Upper lobe of left lung (tissue), 6 donors: Measurements from ENCODE around the gene TMEM97. TPM values are rescaled to one million over a fixed set of nuclear protein-coding genes. Genes with fewer than 3 reads are reported as not detected.
"Not testable (repeated sequence)": the region's sequence is repeated elsewhere in the genome, so short reads cannot be mapped to it uniquely, and the experiment has no call there.

Experiments used
- ATAC-seq, 2 donors: fragments of 200-7000 bp; cut with Tn5 transposase; one replicate each; pipeline ENCODE4 v1.9.1; 2022; ENCODE audit warnings: mild to moderate bottlenecking in 2 of 2, moderate library complexity in 2 of 2; ENCODE audit not compliant: low FRiP score in 2 of 2
- DNase-seq, 2 donors: peaks; one replicate each; pipeline ENCODE4 v3.0.0-alpha.2; 2019 to 2020
- H3K27ac ChIP-seq, 4 donors: fragments of 200-600 bp; sonication (generic); one replicate each; pipeline ENCODE4 v1.5.1; 2016 to 2019
- H3K27me3 ChIP-seq, 4 donors: fragments of 200-600 bp; sonication (generic); one replicate each; pipeline ENCODE4 v1.5.1; 2017 to 2019
- H3K36me3 ChIP-seq, 4 donors: fragments of 200-600 bp; sonication (generic); one replicate each; pipeline ENCODE4 v1.5.1; 2016 to 2019
- H3K4me1 ChIP-seq, 4 donors: fragments of 200-600 bp; sonication (generic); one replicate each; pipeline ENCODE4 v1.5.1; 2018 to 2019
- H3K4me3 ChIP-seq, 4 donors: fragments of 200-600 bp; sonication (generic); one replicate each; pipeline ENCODE4 v1.5.1; 2017 to 2019; ENCODE audit warnings: mild to moderate bottlenecking in 2 of 4, moderate library complexity in 1 of 4
- H3K9me3 ChIP-seq, 4 donors: fragments of 200-600 bp; sonication (generic); one replicate each; pipeline ENCODE4 v1.5.1; 2018 to 2019
- EP300 ChIP-seq, 4 donors: sonication (generic); formaldehyde crosslinking; IDR thresholded peaks; one replicate each; pipeline ENCODE4 v1.5.1; 2017; ENCODE audit warnings: antibody characterized with exemption in 4 of 4, control low read depth in 2 of 4
- POLR2A ChIP-seq, 4 donors: fragments of 450-650 bp; IDR thresholded peaks; one replicate each; pipeline ENCODE4 v1.5.1; 2016 to 2017; ENCODE audit warnings: antibody characterized with exemption in 4 of 4, mild to moderate bottlenecking in 2 of 4
- POLR2AphosphoS5 ChIP-seq, 2 donors: sonication (generic); formaldehyde crosslinking; IDR thresholded peaks; one replicate each; pipeline ENCODE4 v1.5.1; 2017; ENCODE audit warnings: antibody characterized with exemption in 2 of 2
- WGBS, 2 donors: methylation state at CpG; one replicate each; pipeline ENCODE4 v1.1.5; 2017 to 2018; 5-methylcytosine and 5-hydroxymethylcytosine counted together
- total RNA-seq, 6 donors: library from RNA; depleted of rRNA in 4 of 6; stranded (reverse); fragments of >200 nt in 4 of 6; gene quantifications; one replicate each; pipeline versions ENCODE4 v1.1.0 to v1.2.1, GENCODE V29; 2016 to 2021
- TF ChIP-seq, protein P1 (sequence below), 6 experiments: fragments of 450-650 bp in 4 of 6; fragments of 200-600 bp in 2 of 6; sonication (generic) in 2 of 6; IDR thresholded peaks; one replicate each; pipeline ENCODE4 v1.5.1; 2016 to 2019; ENCODE audit warnings: antibody characterized with exemption in 6 of 6
- donor health status: DM: no; HTN: no; CAD: no; lungs with moderate emphysema.
- donor health status: DM: no; HTN: yes; CAD: no; lungs with severe emphysema.

Gene TMEM97
- total RNA-seq, 6 donors from 2014 or later, result 19.8 to 47.9 (median 37.6) TPM

DNA sequence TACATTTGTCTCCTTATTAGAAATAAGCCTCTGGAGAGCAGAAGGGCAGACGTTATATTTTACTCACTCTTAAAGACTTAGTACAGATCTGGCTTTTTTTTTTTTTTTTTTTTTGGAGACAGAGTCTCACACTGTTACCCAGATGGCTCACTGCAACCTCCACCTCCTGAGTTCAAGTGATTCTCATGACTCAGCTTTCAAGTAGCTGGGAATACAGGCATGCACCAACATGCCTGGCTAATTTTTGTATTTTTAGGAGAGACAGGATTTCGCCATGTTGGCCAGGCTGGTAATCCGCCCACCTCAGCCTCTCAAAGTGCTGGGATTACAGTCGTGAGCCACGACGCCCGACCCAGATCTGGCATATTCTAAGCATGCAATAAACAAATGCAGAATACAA is 36.4 kb upstream of the TMEM97 start:
- DNase-seq (peak in 1 of 2 donors; percentile 34), ATAC-seq (peak; percentile 26 to 53)
- H3K36me3 ChIP-seq, result no peaks in the 10 kb centered on the region

DNA sequence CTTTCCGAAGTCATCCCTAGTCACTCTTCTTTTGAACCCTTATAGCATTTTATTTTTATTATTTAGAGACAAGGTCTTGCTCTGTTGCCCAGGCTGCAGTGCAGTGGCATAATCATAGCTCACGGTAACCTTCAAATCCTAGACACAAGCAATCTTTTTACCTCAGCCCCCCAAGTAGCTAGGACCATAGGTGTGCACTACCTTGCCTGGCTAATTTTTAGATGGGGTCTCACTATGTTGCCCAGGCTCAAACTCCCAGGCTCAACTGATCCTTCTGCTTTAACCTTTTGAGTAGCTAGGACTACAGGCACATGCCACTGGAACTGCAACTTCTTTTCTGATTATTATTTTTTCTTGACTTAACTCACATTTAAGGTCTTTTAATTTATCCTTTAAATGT is 33.0 kb upstream of the TMEM97 start:
- DNase-seq (no peak), ATAC-seq (no peak)
- 93 to 95% methylated on average over 2 of the region's 2 CpGs for WGBS, 2 donors
- H3K27me3 ChIP-seq, result no peaks in the 10 kb centered on the region
- no peaks in the 10 kb centered on the region for H3K9me3 ChIP-seq
- TF ChIP-seq, protein P1, sequence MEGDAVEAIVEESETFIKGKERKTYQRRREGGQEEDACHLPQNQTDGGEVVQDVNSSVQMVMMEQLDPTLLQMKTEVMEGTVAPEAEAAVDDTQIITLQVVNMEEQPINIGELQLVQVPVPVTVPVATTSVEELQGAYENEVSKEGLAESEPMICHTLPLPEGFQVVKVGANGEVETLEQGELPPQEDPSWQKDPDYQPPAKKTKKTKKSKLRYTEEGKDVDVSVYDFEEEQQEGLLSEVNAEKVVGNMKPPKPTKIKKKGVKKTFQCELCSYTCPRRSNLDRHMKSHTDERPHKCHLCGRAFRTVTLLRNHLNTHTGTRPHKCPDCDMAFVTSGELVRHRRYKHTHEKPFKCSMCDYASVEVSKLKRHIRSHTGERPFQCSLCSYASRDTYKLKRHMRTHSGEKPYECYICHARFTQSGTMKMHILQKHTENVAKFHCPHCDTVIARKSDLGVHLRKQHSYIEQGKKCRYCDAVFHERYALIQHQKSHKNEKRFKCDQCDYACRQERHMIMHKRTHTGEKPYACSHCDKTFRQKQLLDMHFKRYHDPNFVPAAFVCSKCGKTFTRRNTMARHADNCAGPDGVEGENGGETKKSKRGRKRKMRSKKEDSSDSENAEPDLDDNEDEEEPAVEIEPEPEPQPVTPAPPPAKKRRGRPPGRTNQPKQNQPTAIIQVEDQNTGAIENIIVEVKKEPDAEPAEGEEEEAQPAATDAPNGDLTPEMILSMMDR (IDR thresholded peaks at IDR 0.05), result no peak
- no peak for TF ChIP-seq POLR2AphosphoS5 (IDR thresholded peaks at IDR 0.05)
- no peak for TF ChIP-seq POLR2A (IDR thresholded peaks at IDR 0.05)
- no peak for TF ChIP-seq EP300 (IDR thresholded peaks at IDR 0.05)
- H3K27ac ChIP-seq, result no peak overlapping the region
- H3K4me1 ChIP-seq, result no peaks in the 10 kb centered on the region
- H3K4me3 ChIP-seq, result no peak overlapping the region
- no peaks in the 10 kb centered on the region for H3K36me3 ChIP-seq

More for the DNA sequence above, 36.4 kb upstream of the TMEM97 start:
- TF ChIP-seq POLR2A (IDR thresholded peaks at IDR 0.05) (no peak), EP300 (IDR thresholded peaks at IDR 0.05) (no peak), POLR2AphosphoS5 (IDR thresholded peaks at IDR 0.05) (no peak)
- TF ChIP-seq, protein P1 (IDR thresholded peaks at IDR 0.05), result no peak
- Histone ChIP-seq H3K27me3 (no peaks in the 10 kb centered on the region), H3K4me3 (no peak overlapping the region), H3K4me1 (no peaks in the 10 kb centered on the region), H3K27ac (no peak overlapping the region), H3K9me3 (no peaks in the 10 kb centered on the region)
- WGBS, 2 donors, result 52 to 59% methylated on average over 7 of the region's 7 CpGs

DNA sequence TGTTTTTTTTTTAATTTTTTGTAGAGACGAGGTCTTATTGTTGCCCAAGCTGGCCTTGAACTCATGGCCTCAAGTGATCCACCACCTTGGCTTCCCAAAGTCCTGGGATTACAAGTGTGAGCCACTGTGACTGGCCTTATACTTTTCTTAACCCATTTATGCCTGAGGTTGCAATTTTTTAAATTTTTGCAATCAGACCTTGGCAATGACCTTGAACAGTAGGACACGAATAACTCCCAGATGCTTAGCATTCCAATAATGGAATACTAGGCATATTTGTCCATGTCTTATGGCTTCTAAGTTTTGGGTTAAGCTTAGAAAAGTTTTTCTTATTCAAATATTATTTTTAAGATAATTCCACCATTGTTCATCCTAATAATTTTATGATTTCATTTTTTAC is 28.3 kb upstream of the TMEM97 start:
- 59 to 76% methylated on average over 2 of the region's 2 CpGs for WGBS, 2 donors
- TF ChIP-seq EP300 (IDR thresholded peaks at IDR 0.05) (no peak), POLR2AphosphoS5 (IDR thresholded peaks at IDR 0.05) (no peak), POLR2A (IDR thresholded peaks at IDR 0.05) (no peak)
- TF ChIP-seq, protein P1 (IDR thresholded peaks at IDR 0.05), result no peak
- H3K4me1 ChIP-seq, result no peaks in the 10 kb centered on the region
- no peak overlapping the region for H3K4me3 ChIP-seq
- DNase-seq, result no peak
- H3K27ac ChIP-seq, result no peak overlapping the region
- no peaks in the 10 kb centered on the region for H3K27me3 ChIP-seq
- H3K9me3 ChIP-seq, result no peaks in the 10 kb centered on the region
- H3K36me3 ChIP-seq, result no peaks in the 10 kb centered on the region
- ATAC-seq, result no peak

DNA sequence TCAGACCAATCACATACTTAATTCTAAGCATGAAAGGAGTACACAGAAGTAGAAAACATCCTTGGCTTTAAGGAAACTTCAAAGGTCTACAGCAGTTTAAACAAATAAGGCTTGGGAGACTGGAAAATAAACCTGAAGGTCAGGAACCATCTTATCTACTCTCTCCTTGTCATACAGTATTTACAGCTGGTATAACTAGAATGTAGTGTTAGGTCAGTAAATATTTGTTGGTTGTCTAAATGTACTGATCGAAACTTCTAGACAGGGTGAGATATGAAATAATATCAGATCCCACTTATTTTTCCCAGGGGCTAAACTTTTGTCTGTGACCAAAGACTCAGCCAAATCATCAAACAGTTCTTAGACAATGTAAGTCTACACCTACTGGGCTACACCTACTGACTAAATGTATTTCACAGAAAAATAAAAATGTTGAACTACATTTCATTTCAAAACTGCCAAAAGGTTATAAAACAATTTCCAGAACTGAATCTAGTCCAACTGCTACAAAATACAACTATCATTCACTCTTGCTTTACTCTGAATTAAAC is 27.1 kb upstream of the TMEM97 start:
- no peak for DNase-seq
- H3K4me1 ChIP-seq, result no peaks in the 10 kb centered on the region
- no peak overlapping the region for H3K4me3 ChIP-seq
- no peak for ATAC-seq
- no peaks in the 10 kb centered on the region for H3K9me3 ChIP-seq
- no peaks in the 10 kb centered on the region for H3K27me3 ChIP-seq
- TF ChIP-seq, protein P1 (IDR thresholded peaks at IDR 0.05), result no peak
- TF ChIP-seq EP300 (IDR thresholded peaks at IDR 0.05) (no peak), POLR2AphosphoS5 (IDR thresholded peaks at IDR 0.05) (no peak), POLR2A (IDR thresholded peaks at IDR 0.05) (no peak)
- no peaks in the 10 kb centered on the region for H3K36me3 ChIP-seq
- 47 to 57% methylated on average over 1 of the region's 1 CpG for WGBS, 2 donors
- no peak overlapping the region for H3K27ac ChIP-seq

DNA sequence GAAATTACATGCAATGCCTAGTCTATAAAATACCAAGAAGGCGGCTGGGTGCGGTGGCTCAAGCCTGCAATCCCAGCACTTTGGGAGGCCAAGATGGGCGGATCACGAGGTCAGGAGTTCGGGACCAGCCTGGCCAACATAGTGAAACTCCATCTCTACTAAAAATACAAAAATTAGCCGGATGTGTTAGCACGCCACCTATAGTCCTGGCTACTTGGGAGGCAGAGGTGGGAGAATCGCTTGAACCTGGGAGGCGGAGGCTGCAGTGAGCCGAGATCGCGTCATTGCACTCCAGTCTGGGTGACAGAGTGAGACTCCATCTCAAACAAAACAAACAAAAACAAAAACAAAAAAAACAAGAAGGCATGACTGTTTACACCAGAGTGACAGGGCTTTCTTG is 26.1 kb upstream of the TMEM97 start:
- H3K4me3 ChIP-seq, H3K27me3 ChIP-seq, ATAC-seq, H3K9me3 ChIP-seq, H3K27ac ChIP-seq, H3K36me3 ChIP-seq, H3K4me1 ChIP-seq, DNase-seq: not testable (repeated sequence)
- WGBS, 2 donors, result 83 to 84% methylated on average over 12 of the region's 12 CpGs
